ENCODE results near the gene TMEM258. TPM values are rescaled to one million over a fixed set of nuclear protein-coding genes. Genes with fewer than 3 reads are reported as not detected.

Gene TMEM258
- total RNA-seq, 1 donor from 2014 or later, result 47.9 TPM

DNA sequence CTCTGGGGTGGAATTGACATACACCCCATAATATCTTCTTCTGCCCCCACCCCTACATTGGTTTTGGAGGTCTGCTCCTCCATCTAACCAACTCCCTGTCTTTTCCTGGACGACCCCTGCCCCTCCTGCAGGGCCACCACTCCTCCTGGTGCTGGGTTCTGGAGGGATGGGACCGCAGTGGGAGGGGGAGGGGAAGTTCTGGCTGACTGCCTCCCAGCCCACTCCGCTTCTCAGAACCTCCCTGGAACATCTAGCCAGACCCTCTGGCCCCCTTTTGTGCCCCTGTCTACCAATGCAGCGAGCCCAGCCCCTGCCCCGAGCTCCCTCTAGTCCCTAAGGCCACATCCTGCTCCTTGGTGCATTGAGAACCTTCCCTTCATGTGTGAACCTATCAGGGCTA is 38.7 kb downstream of the TMEM258 start:
- peaks cover 6% of the 10 kb centered on the region for H3K4me1 ChIP-seq
- no peaks in the 10 kb centered on the region for H3K36me3 ChIP-seq
- no peak for DNase-seq (ENCODE audit: extremely low spot score in 2 of 2)
- H3K4me3 ChIP-seq, result no peak overlapping the region
- TF ChIP-seq, protein P1, sequence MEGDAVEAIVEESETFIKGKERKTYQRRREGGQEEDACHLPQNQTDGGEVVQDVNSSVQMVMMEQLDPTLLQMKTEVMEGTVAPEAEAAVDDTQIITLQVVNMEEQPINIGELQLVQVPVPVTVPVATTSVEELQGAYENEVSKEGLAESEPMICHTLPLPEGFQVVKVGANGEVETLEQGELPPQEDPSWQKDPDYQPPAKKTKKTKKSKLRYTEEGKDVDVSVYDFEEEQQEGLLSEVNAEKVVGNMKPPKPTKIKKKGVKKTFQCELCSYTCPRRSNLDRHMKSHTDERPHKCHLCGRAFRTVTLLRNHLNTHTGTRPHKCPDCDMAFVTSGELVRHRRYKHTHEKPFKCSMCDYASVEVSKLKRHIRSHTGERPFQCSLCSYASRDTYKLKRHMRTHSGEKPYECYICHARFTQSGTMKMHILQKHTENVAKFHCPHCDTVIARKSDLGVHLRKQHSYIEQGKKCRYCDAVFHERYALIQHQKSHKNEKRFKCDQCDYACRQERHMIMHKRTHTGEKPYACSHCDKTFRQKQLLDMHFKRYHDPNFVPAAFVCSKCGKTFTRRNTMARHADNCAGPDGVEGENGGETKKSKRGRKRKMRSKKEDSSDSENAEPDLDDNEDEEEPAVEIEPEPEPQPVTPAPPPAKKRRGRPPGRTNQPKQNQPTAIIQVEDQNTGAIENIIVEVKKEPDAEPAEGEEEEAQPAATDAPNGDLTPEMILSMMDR (IDR thresholded peaks at IDR 0.05), result no peak
- no peak for TF ChIP-seq POLR2A (IDR thresholded peaks at IDR 0.05)
- TF ChIP-seq POLR2AphosphoS5 (IDR thresholded peaks at IDR 0.05; ENCODE audit: insufficient read depth in 1 of 2, low read depth in 1 of 2), result no peak
- H3K27me3 ChIP-seq, result no peaks in the 10 kb centered on the region
- intact Hi-C loops (cut with DNase I), result no loop called here
- H3K27ac ChIP-seq, result no peak overlapping the region
- no peaks in the 10 kb centered on the region for H3K9me3 ChIP-seq

DNA sequence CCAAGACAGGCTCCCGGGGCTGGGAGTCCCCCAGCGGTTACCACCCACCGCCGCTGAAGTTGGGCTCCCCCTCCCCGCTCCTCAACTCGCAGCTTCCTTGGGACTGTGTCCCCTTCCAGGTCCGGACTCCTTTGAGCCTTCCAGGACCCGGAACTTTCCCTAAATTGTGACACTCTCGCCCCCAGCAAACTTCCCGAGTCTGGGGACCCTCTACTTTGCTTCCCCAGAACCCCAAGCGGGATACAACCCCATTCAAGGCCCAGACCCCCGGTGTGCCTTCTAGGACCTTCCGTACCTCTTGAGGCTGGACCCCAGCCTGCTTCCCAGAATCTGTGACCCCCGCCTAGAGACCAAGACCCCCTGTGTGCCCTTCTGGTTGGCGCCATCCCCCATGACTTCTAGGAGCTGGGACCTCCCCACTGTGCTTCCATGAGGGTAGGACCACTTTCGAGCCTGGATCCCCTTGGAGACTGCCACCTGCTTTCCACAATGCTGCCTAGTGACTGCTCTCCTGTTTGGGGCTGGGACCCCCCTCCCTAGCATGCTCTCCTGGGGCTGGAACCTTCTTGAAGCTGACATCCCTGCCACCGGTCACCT is 39.4 kb downstream of the TMEM258 start:
- Histone ChIP-seq H3K27ac (no peak overlapping the region), H3K36me3 (no peaks in the 10 kb centered on the region), H3K27me3 (no peaks in the 10 kb centered on the region), H3K4me1 (peaks cover 7% of the 10 kb centered on the region), H3K9me3 (no peaks in the 10 kb centered on the region), H3K4me3 (peak overlapping the region; percentile 38 to 55)
- TF ChIP-seq, protein P1 (IDR thresholded peaks at IDR 0.05), result no peak
- TF ChIP-seq POLR2AphosphoS5 (IDR thresholded peaks at IDR 0.05; ENCODE audit: insufficient read depth in 1 of 2, low read depth in 1 of 2) (no peak), POLR2A (IDR thresholded peaks at IDR 0.05) (no peak)
- DNase-seq (ENCODE audit: extremely low spot score in 2 of 2), result no peak
- intact Hi-C loops (cut with DNase I), result no loop called here

DNA sequence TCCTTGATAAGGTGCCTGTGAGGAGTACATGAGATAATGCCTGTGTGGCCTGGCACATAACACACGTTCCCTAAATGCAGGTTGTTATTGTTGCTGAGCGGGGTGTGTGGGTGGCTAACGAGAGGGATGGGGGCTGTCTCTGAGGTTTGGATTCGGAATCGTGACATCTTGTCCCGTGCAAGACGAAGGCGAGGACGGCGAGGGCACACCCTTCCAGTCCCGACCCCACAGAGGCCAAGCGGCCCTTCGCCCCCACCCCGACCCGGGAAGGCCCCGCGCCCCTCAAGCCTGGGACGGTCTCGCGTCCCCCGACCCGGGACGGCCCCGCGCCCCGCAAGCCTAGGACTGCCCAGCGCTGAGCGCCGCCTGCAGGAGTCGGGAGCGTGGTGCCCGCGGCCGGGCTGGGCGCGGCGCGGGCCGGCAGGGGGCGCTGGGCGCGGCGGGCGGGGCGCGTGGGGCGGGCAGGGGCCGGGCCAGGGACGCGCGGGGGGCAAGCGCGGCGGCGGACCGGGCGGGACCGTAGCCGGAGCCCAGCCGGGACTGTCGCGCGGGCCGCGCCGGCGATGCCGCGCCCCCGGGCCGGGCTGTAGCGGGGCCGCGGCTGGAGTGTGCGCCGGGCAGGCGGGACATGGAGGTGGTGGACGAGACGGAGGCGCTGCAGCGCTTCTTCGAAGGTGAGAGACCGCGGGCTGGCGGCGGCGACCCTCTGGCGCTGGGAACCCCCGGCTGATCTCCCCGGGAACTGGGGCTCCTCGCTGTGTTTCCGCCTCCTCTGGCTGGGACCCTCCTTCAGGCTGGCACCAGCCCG is 40.1 kb downstream of the TMEM258 start, which contains the start of gene MYRF:
Gene MYRF, plus strand, starts transcription at position 520 of the 808 bp plus-strand sequence. Its CDS starts 109 bp downstream, at position 629.
- Histone ChIP-seq H3K27me3 (no peaks in the 10 kb centered on the region), H3K9me3 (no peaks in the 10 kb centered on the region), H3K27ac (no peak within 1 kb of the TSS), H3K4me3 (peak within 1 kb of the TSS; percentile 38 to 55), H3K36me3 (no peaks in the 10 kb centered on the region), H3K4me1 (peaks cover 10% of the 10 kb centered on the region)
- TF ChIP-seq POLR2AphosphoS5 (IDR thresholded peaks at IDR 0.05; ENCODE audit: insufficient read depth in 1 of 2, low read depth in 1 of 2), result no peak
- no peak for TF ChIP-seq POLR2A (IDR thresholded peaks at IDR 0.05)
- TF ChIP-seq, protein P1 (IDR thresholded peaks at IDR 0.05), result no peak
- intact Hi-C loops (cut with DNase I), result no loop called here
- no peak for DNase-seq (ENCODE audit: extremely low spot score in 2 of 2)

DNA sequence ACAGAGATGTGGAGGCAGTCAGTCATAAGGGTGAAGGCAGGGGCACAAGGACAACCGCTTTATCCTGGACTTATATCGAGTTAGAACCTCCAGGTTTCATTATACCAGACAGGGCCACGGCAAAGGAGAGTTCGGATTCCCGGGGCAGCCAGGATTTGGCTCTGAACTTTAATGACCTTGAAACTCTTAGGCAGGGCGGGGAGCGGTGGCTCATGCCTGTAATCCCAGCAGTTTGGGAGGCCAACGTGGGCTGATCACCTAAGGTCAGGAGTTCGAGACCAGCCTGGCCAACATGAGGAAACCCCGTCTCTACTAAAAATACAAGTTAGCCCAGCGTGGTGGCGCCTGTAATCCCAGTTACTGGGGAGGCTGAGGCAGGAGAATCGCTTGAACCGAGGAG is 41.0 kb downstream of the TMEM258 start:
- H3K9me3 ChIP-seq, result no peaks in the 10 kb centered on the region
- no peak for TF ChIP-seq POLR2A (IDR thresholded peaks at IDR 0.05)
- TF ChIP-seq POLR2AphosphoS5 (IDR thresholded peaks at IDR 0.05; ENCODE audit: insufficient read depth in 1 of 2, low read depth in 1 of 2), result no peak
- TF ChIP-seq, protein P1 (IDR thresholded peaks at IDR 0.05), result no peak
- no peak for DNase-seq (ENCODE audit: extremely low spot score in 2 of 2)
- H3K4me3 ChIP-seq, result no peak overlapping the region
- H3K27ac ChIP-seq, result no peak overlapping the region
- peaks cover 10% of the 10 kb centered on the region for H3K4me1 ChIP-seq
- intact Hi-C loops (cut with DNase I), result no loop called here
- no peaks in the 10 kb centered on the region for H3K27me3 ChIP-seq
- H3K36me3 ChIP-seq, result no peaks in the 10 kb centered on the region
